GM12878 (cell line): ENCODE measurements around the gene CLASRP. TPM values are rescaled to one million over a fixed set of nuclear protein-coding genes. Genes with fewer than 3 reads are reported as not detected.
"Not testable (repeated sequence)": the region's sequence is repeated elsewhere in the genome, so short reads cannot be mapped to it uniquely, and the experiment has no call there.

Experiments
- ATAC-seq: fragments of 200-7000 bp; cut with Tn5 transposase; 3 replicates; pipeline ENCODE4 v1.9.1; 2020; ENCODE audit warnings: mild to moderate bottlenecking, moderate library complexity
- BruUV-seq: library from RNA; stranded (reverse); fragments of 400-500 nt; replicated peaks from 2 replicates; lab custom pipeline; 2021; lab: Mats Ljungman, UMichigan
- CTCF ChIA-PET: fragments of 300-600 bp; sonication (Branson Sonifier 250); formaldehyde crosslinking; extraction: SDS; loops from one replicate; lab custom pipeline; 2021; ENCODE audit warnings: inconsistent platforms; lab: Yijun Ruan, JAX
- POLR2A ChIA-PET: fragments of 350-600 bp; formaldehyde crosslinking; extraction: SDS; loops from one replicate; lab custom pipeline; 2021; ENCODE audit warnings: inconsistent platforms; lab: Charles Lee
- RAD21 ChIA-PET: fragments of 300-600 bp; sonication (Branson Sonifier 250); formaldehyde crosslinking; loops from one replicate; lab custom pipeline; 2023; ENCODE audit warnings: antibody characterized with exemption; ENCODE audit not compliant: unreplicated experiment; lab: Charles Lee
- SMC1A ChIA-PET: fragments of 300-600 bp; sonication (Branson Sonifier 250); formaldehyde crosslinking; loops from one replicate; lab custom pipeline; 2023; ENCODE audit not compliant: unreplicated experiment, uncharacterized antibody; lab: Charles Lee
- DNase-seq: peaks from one replicate; pipeline ENCODE4 v3.0.0-alpha.2; 2011; ENCODE audit warnings: low read depth, low spot score
- FAIRE-seq: peaks from 3 replicates; lab custom pipeline; 2011; peaks lifted over from hg19 to GRCh38; lab: Jason Lieb, UNC
- H2AFZ ChIP-seq: 2 replicates; pipeline ENCODE4 v1.6.0; 2011; ENCODE audit warnings: low read depth, low read length, control low read depth; ENCODE audit not compliant: control insufficient read depth
- H3K27ac ChIP-seq: 2 replicates; pipeline ENCODE4 v1.5.1; 2011; ENCODE audit warnings: control low read depth; ENCODE audit not compliant: control insufficient read depth, insufficient read depth
- H3K27me3 ChIP-seq, 2 experiments: replicated peaks in 1 of 2; 2 replicates each; pipeline versions ENCODE4 v1.6.0 to v1.6.1; 2011; ENCODE audit warnings: low read length in 1 of 2; ENCODE audit not compliant: control insufficient read depth in 2 of 2, insufficient read depth in 2 of 2
- H3K36me3 ChIP-seq, 2 experiments: 2 replicates each; pipeline ENCODE4 v1.5.1; 2011; ENCODE audit warnings: low read length in 1 of 2; ENCODE audit not compliant: control insufficient read depth in 2 of 2, insufficient read depth in 2 of 2
- H3K4me1 ChIP-seq: 2 replicates; pipeline ENCODE4 v1.6.1; 2011; ENCODE audit warnings: mild to moderate bottlenecking, low read length, moderate library complexity, mixed read lengths; ENCODE audit not compliant: control insufficient read depth, insufficient read depth
- H3K4me2 ChIP-seq: 2 replicates; pipeline ENCODE4 v1.6.0; 2011; ENCODE audit warnings: control low read depth; ENCODE audit not compliant: control insufficient read depth, insufficient read depth
- H3K4me3 ChIP-seq: fragments of 200-600 bp; sonication (generic); 2 replicates; pipeline ENCODE4 v1.5.1; 2016
- H3K79me2 ChIP-seq: 2 replicates; pipeline ENCODE4 v1.6.0; 2011; ENCODE audit warnings: low read length; ENCODE audit not compliant: control insufficient read depth, insufficient read depth
- H3K9ac ChIP-seq: 2 replicates; pipeline ENCODE4 v1.8.0; 2011; ENCODE audit warnings: low read length, control low read depth, mixed read lengths; ENCODE audit not compliant: control insufficient read depth, insufficient read depth
- H3K9me3 ChIP-seq: replicated peaks from 3 replicates; pipeline ENCODE4 v1.5.1; 2011; ENCODE audit warnings: mild to moderate bottlenecking, low read length; ENCODE audit not compliant: control insufficient read depth, insufficient read depth
- H4K20me1 ChIP-seq: 2 replicates; pipeline ENCODE4 v1.6.0; 2011; ENCODE audit not compliant: control insufficient read depth, insufficient read depth
- BHLHE40 ChIP-seq, 2 experiments: fragments of 450-650 bp in 1 of 2; IDR thresholded peaks; 2 replicates each; pipeline ENCODE4 v1.6.1; 2011 to 2017; ENCODE audit warnings: low read depth in 2 of 2, borderline replicate concordance in 1 of 2, improper control_type of control experiment in 1 of 2, low read length in 1 of 2, mild to moderate bottlenecking in 1 of 2
- CREM ChIP-seq: IDR thresholded peaks from 2 replicates; pipeline ENCODE4 v1.6.1; 2014; ENCODE audit warnings: antibody characterized with exemption, low read depth
- DPF2 ChIP-seq: fragments of 450-650 bp; IDR thresholded peaks from 2 replicates; pipeline ENCODE4 v1.6.1; 2017; ENCODE audit warnings: mild to moderate bottlenecking
- GATAD2B ChIP-seq: fragments of 450-650 bp; conservative IDR thresholded peaks from 2 replicates; pipeline ENCODE4 v1.6.1; 2017; ENCODE audit warnings: low read depth, mild to moderate bottlenecking, moderate library complexity
- HDGF ChIP-seq: fragments of 450-650 bp; IDR thresholded peaks from 2 replicates; pipeline ENCODE4 v1.6.1; 2016; ENCODE audit warnings: antibody characterized with exemption
- IKZF1 ChIP-seq: fragments of 450-650 bp; conservative IDR thresholded peaks from 2 replicates; pipeline ENCODE4 v1.6.1; 2017; ENCODE audit warnings: antibody characterized with exemption, mild to moderate bottlenecking
- IKZF2 ChIP-seq, 2 experiments: fragments of 450-650 bp; IDR thresholded peaks; 2 replicates each; pipeline ENCODE4 v1.6.1; 2017; ENCODE audit warnings: mild to moderate bottlenecking in 2 of 2, moderate library complexity in 2 of 2
- MEF2B ChIP-seq: fragments of 450-650 bp; IDR thresholded peaks from 2 replicates; pipeline ENCODE4 v1.6.1; 2018; ENCODE audit warnings: mild to moderate bottlenecking, moderate library complexity; ENCODE audit not compliant: partially characterized antibody, poor library complexity, severe bottlenecking
- NBN ChIP-seq: fragments of 450-650 bp; IDR thresholded peaks from 2 replicates; pipeline ENCODE4 v1.6.1; 2016
- NR2F1 ChIP-seq: fragments of 450-650 bp; conservative IDR thresholded peaks from 2 replicates; pipeline ENCODE4 v1.6.1; 2017; ENCODE audit warnings: mild to moderate bottlenecking
- RAD51 ChIP-seq: fragments of 450-650 bp; IDR thresholded peaks from 2 replicates; pipeline ENCODE4 v1.6.1; 2016; ENCODE audit warnings: moderate library complexity, mild to moderate bottlenecking, inconsistent platforms
- RUNX3 ChIP-seq: IDR thresholded peaks from 2 replicates; pipeline ENCODE4 v1.6.1; 2012; ENCODE audit warnings: low read length, inconsistent platforms
- ZNF384 ChIP-seq: IDR thresholded peaks from 2 replicates; pipeline ENCODE4 v1.6.1; 2012; ENCODE audit warnings: low read depth, mild to moderate bottlenecking, low read length, improper control_type of control experiment, borderline replicate concordance
- WGBS: methylation state at CpG from one replicate; pipeline ENCODE4 v1.1.6; 2016; ENCODE audit warnings: low lambda C conversion rate; ENCODE audit not compliant: insufficient replicate concordance, insufficient coverage; ENCODE audit errors: missing lambda C conversion rate; 5-methylcytosine and 5-hydroxymethylcytosine counted together
- in situ Hi-C: fragments of 300-500 bp; cut with MboI; formaldehyde crosslinking; loops from 9 replicates; pipeline ENCODE4 v1.14.3; 2018; ENCODE audit warnings: mixed read lengths
- intact Hi-C: fragments of 100-400 bp; cut with micrococcal nuclease; formaldehyde crosslinking; loops from one replicate; pipeline ENCODE4 v1.14.2; 2022; ENCODE audit not compliant: unreplicated experiment
- polyA plus RNA-seq, 11 experiments: library from polyadenylated mRNA; depleted of rRNA in 4 of 11; unstranded in 6 of 11; stranded (reverse) in 5 of 11; fragments of >200 nt; fragmentation: Nextera tagmentation in 4 of 11; fragmentation: Illumina TruSeq in 1 of 11; extraction: Ambion mirVana in 4 of 11; extraction: Trizol in 1 of 11; gene quantifications; 1 replicate in 1 of 11; 2 replicates in 10 of 11; pipeline versions ENCODE4 v1.2.1 to v1.2.3, GENCODE V29; 2011 to 2016; ENCODE audit warnings: inconsistent platforms in 2 of 11, missing spikeins in 2 of 11, low read depth in 1 of 11
- total RNA-seq, 4 experiments: library from RNA; depleted of rRNA in 3 of 4; stranded (reverse); fragments of >200 nt in 3 of 4; fragmentation: Illumina TruSeq in 1 of 4; extraction: Trizol in 1 of 4; gene quantifications; 2 replicates each; pipeline versions ENCODE4 v1.2.1 to v1.2.3, GENCODE V29; 2013 to 2021
- TF ChIP-seq, protein P1 (sequence below): fragments of 450-650 bp; IDR thresholded peaks from 2 replicates; pipeline ENCODE4 v1.6.1; 2017; ENCODE audit warnings: mild to moderate bottlenecking, moderate library complexity
- TF ChIP-seq, protein P2 (sequence below): fragments of 450-650 bp; IDR thresholded peaks from 2 replicates; pipeline ENCODE4 v1.6.1; 2016; ENCODE audit warnings: mild to moderate bottlenecking
- TF ChIP-seq, protein P3 (sequence below): fragments of 450-650 bp; IDR thresholded peaks from 2 replicates; pipeline ENCODE4 v1.6.1; 2017; ENCODE audit warnings: low read depth, mild to moderate bottlenecking, moderate library complexity

CLASRP gene
- total and polyA plus RNA-seq, 10 of the 15 experiments (the other 5 are each of a cell fraction or from before 2014, with no cell fraction given) = 0.68 to 75.8 (median 30.2) TPM

DNA sequence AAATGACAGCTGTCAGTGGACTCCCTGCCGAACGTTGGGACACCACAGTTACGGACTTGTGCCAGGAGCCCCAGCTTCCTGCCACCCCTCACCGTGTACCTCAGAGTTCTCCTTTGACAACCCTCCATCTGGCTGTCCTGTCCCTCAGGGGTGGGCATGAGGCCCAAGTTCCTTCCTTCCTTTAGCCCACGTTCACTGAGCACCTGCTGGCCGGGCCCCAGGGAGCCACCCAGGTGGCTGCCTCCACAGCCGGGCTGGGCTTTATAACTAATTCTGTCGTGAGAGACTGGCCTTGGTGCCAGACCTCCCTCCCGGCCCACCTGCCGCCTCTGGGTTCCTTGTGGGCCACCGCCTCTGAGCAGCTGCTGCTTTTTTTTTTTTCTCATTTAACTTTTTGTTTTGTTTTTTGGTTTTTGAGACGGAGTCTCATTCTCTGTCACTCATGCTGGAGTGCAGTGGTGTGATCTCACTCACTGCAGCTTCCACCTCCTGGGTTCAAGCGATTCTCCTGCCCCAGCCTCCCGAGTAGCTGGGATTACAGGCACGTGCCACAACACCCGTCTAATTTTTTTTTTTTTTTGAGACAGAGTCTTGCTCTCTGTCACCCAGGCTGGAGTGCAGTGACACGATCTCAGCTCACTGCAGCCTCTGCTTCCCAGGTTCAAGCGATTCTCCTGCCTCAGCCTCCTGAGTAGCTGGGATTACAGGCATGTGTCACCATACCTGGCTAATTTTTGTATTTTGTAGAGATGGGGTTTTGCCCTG is 79.9 kb downstream of the CLASRP start:
- intact Hi-C loops, H2AFZ ChIP-seq, BruUV-seq, H3K27me3 ChIP-seq, H3K9me3 ChIP-seq, H4K20me1 ChIP-seq, DNase-seq, in situ Hi-C loops, FAIRE-seq, H3K36me3 ChIP-seq: not testable (repeated sequence)
- Histone ChIP-seq H3K4me3 (peak overlapping the region; percentile 31; the same call in 1 of the 2 replicates), H3K4me1 (peaks cover 79% of the 10 kb centered on the region), H3K27ac (peak overlapping the region; percentile 66), H3K9ac (peak overlapping the region; percentile 50), H3K4me2 (peak overlapping the region; percentile 81), H3K79me2 (peaks cover 66% of the 10 kb centered on the region)
- 5% methylated on average over 18 of the region's 18 CpGs for WGBS
- RAD21 ChIA-PET = interaction anchor here (1.0 to 2.2 kb wide), 5 partner anchors 15 to 207 kb away, joined by 3 to 12 read pairs (median 4); partner anchors contain the start of genes BLOC1S3 and TRAPPC6A
- ATAC-seq = peak; percentile 57
- POLR2A ChIA-PET = interaction anchor here (0.7 to 2.9 kb wide), 8 partner anchors 14 to 349 kb away, joined by 3 to 18 read pairs (median 6); partner anchors contain the start of genes BLOC1S3, FOSB, PPP1R37 and TRAPPC6A
- SMC1A ChIA-PET = interaction anchor here (1.0 to 2.3 kb wide), 7 partner anchors 15 to 60 kb away, joined by 3 to 7 read pairs (median 4); partner anchors contain the start of genes BLOC1S3 and TRAPPC6A
- CTCF ChIA-PET = interaction anchor here (0.7 to 3.2 kb wide), 10 partner anchors 8 to 360 kb away, joined by 3 to 16 read pairs (median 6); partner anchors contain the start of genes BLOC1S3, PPP1R37 and TRAPPC6A
- TF ChIP-seq, protein P1, sequence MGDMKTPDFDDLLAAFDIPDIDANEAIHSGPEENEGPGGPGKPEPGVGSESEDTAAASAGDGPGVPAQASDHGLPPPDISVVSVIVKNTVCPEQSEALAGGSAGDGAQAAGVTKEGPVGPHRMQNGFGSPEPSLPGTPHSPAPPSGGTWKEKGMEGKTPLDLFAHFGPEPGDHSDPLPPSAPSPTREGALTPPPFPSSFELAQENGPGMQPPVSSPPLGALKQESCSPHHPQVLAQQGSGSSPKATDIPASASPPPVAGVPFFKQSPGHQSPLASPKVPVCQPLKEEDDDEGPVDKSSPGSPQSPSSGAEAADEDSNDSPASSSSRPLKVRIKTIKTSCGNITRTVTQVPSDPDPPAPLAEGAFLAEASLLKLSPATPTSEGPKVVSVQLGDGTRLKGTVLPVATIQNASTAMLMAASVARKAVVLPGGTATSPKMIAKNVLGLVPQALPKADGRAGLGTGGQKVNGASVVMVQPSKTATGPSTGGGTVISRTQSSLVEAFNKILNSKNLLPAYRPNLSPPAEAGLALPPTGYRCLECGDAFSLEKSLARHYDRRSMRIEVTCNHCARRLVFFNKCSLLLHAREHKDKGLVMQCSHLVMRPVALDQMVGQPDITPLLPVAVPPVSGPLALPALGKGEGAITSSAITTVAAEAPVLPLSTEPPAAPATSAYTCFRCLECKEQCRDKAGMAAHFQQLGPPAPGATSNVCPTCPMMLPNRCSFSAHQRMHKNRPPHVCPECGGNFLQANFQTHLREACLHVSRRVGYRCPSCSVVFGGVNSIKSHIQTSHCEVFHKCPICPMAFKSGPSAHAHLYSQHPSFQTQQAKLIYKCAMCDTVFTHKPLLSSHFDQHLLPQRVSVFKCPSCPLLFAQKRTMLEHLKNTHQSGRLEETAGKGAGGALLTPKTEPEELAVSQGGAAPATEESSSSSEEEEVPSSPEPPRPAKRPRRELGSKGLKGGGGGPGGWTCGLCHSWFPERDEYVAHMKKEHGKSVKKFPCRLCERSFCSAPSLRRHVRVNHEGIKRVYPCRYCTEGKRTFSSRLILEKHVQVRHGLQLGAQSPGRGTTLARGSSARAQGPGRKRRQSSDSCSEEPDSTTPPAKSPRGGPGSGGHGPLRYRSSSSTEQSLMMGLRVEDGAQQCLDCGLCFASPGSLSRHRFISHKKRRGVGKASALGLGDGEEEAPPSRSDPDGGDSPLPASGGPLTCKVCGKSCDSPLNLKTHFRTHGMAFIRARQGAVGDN = 0 out of 2 replicates have a peak, but pooled peaks have one; percentile 31
- TF ChIP-seq DPF2 (peak; percentile 2; the same call in 1 of the 2 replicates), ZNF384 (peak; percentile 90), RAD51 (peak; percentile 18; the same call in 1 of the 2 replicates), IKZF2 (IDR thresholded peaks at IDR 0.05) (peak in 1 of 2 experiments; percentile 31; a peak in 1 of 4 replicates), NR2F1 (0 out of 2 replicates have a peak, but pooled peaks have one; percentile 3), MEF2B (peak; percentile 31), BHLHE40 (IDR thresholded peaks at IDR 0.05; ENCODE audit: borderline replicate concordance in 1 of 2, low read depth in 2 of 2, low read length in 1 of 2) (peak in 1 of 2 experiments; percentile 87; a peak in 2 of 4 replicates), GATAD2B (0 out of 2 replicates have a peak, but pooled peaks have one; percentile 42), CREM (0 out of 2 replicates have a peak, but pooled peaks have one; percentile 22), NBN (peak; percentile 88), RUNX3 (peak; percentile 40; the same call in 1 of the 2 replicates), HDGF (peak; percentile 70; the same call in 1 of the 2 replicates), IKZF1 (peak; percentile 14; the same call in 1 of the 2 replicates)
- TF ChIP-seq, protein P2, sequence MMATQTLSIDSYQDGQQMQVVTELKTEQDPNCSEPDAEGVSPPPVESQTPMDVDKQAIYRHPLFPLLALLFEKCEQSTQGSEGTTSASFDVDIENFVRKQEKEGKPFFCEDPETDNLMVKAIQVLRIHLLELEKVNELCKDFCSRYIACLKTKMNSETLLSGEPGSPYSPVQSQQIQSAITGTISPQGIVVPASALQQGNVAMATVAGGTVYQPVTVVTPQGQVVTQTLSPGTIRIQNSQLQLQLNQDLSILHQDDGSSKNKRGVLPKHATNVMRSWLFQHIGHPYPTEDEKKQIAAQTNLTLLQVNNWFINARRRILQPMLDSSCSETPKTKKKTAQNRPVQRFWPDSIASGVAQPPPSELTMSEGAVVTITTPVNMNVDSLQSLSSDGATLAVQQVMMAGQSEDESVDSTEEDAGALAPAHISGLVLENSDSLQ = peak; percentile 95
- TF ChIP-seq, protein P3, sequence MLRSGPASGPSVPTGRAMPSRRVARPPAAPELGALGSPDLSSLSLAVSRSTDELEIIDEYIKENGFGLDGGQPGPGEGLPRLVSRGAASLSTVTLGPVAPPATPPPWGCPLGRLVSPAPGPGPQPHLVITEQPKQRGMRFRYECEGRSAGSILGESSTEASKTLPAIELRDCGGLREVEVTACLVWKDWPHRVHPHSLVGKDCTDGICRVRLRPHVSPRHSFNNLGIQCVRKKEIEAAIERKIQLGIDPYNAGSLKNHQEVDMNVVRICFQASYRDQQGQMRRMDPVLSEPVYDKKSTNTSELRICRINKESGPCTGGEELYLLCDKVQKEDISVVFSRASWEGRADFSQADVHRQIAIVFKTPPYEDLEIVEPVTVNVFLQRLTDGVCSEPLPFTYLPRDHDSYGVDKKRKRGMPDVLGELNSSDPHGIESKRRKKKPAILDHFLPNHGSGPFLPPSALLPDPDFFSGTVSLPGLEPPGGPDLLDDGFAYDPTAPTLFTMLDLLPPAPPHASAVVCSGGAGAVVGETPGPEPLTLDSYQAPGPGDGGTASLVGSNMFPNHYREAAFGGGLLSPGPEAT = peak; percentile 49; the same call in 1 of the 2 replicates
